HG02981 (cell line): ENCODE measurements around the gene OR4D6.

ENCODE experiments used
- ATAC-seq: cut with Tn5 transposase; IDR thresholded peaks from one replicate; pipeline ENCODE4 v1.9.1; 2021; ENCODE audit warnings: mild to moderate bottlenecking, moderate library complexity; ENCODE audit not compliant: unreplicated experiment

OR4D6 gene

GRCh38 chr11:59503276-59503675 is 46.5 kb downstream of the OR4D6 start, which contains the start of gene OR4D11:
TSS of gene OR4D11 (plus strand) at chr11:59503576. CDS start at chr11:59503576, 0 bp downstream.
- no peak for ATAC-seq
